H9 (cell line): ENCODE data around the gene ESPL1. TPM values are rescaled to one million over a fixed set of nuclear protein-coding genes. Genes with fewer than 3 reads are reported as not detected.

ENCODE experiments used
- DNase-seq: peaks from one replicate; pipeline ENCODE4 v3.0.0-alpha.2; 2017
- H2AFZ ChIP-seq: one replicate; pipeline ENCODE4 v1.6.1; 2013; ENCODE audit warnings: mild to moderate bottlenecking, low read length, control low read depth, moderate library complexity
- H2AK5ac ChIP-seq: 2 replicates; pipeline ENCODE4 v1.6.1; 2013; ENCODE audit warnings: low read length, control low read depth, mixed read lengths; ENCODE audit not compliant: insufficient read length
- H2BK120ac ChIP-seq: one replicate; pipeline ENCODE4 v1.6.1; 2013; ENCODE audit warnings: low read depth, mild to moderate bottlenecking, low read length, control low read depth, inconsistent platforms; ENCODE audit not compliant: poor library complexity, severe bottlenecking
- H2BK12ac ChIP-seq: 2 replicates; pipeline ENCODE4 v1.6.1; 2013; ENCODE audit warnings: low read length, control low read depth, mixed read lengths, low read depth; ENCODE audit not compliant: insufficient read length
- H2BK15ac ChIP-seq: 2 replicates; pipeline ENCODE4 v1.6.1; 2013; ENCODE audit warnings: low read depth, low read length, control low read depth
- H2BK20ac ChIP-seq: one replicate; pipeline ENCODE4 v1.6.1; 2013; ENCODE audit warnings: low read depth, mild to moderate bottlenecking, low read length, control low read depth, inconsistent platforms; ENCODE audit not compliant: poor library complexity, severe bottlenecking
- H2BK5ac ChIP-seq: 2 replicates; pipeline ENCODE4 v1.6.1; 2013; ENCODE audit warnings: low read length, control low read depth, mixed read lengths; ENCODE audit not compliant: insufficient read length
- H3K14ac ChIP-seq: 2 replicates; pipeline ENCODE4 v1.6.1; 2013; ENCODE audit warnings: low read length, control low read depth; ENCODE audit not compliant: insufficient read depth
- H3K18ac ChIP-seq: 2 replicates; pipeline ENCODE4 v1.6.1; 2013; ENCODE audit warnings: low read depth, mild to moderate bottlenecking, mixed read lengths, low read length, control low read depth; ENCODE audit not compliant: insufficient read length
- H3K23ac ChIP-seq: 2 replicates; pipeline ENCODE4 v1.6.1; 2013; ENCODE audit warnings: low read length, control low read depth, mixed read lengths, low read depth; ENCODE audit not compliant: insufficient read length
- H3K23me2 ChIP-seq: 2 replicates; pipeline ENCODE4 v1.6.1; 2013; ENCODE audit warnings: low read depth, mild to moderate bottlenecking, mixed read lengths, low read length, control low read depth; ENCODE audit not compliant: insufficient read length, poor library complexity, severe bottlenecking
- H3K27ac ChIP-seq: 2 replicates; pipeline ENCODE4 v1.5.1; 2013; ENCODE audit warnings: low read length, control low read depth, mixed read lengths, low read depth; ENCODE audit not compliant: insufficient read length
- H3K27me3 ChIP-seq: 2 replicates; pipeline ENCODE4 v1.6.1; 2013; ENCODE audit warnings: low read length, control low read depth, inconsistent platforms; ENCODE audit not compliant: insufficient read depth
- H3K4ac ChIP-seq: 2 replicates; pipeline ENCODE4 v1.6.1; 2013; ENCODE audit warnings: low read depth, mild to moderate bottlenecking, control low read depth, inconsistent platforms, low read length, moderate library complexity
- H3K4me1 ChIP-seq: 2 replicates; pipeline ENCODE4 v1.6.1; 2013; ENCODE audit warnings: low read length, control low read depth, inconsistent platforms; ENCODE audit not compliant: insufficient read depth
- H3K4me2 ChIP-seq: 2 replicates; pipeline ENCODE4 v1.6.1; 2013; ENCODE audit warnings: low read length, control low read depth, mixed read lengths; ENCODE audit not compliant: insufficient read length, insufficient read depth
- H3K56ac ChIP-seq: 2 replicates; pipeline ENCODE4 v1.6.1; 2013; ENCODE audit warnings: low read depth, mild to moderate bottlenecking, mixed read lengths, low read length, control low read depth; ENCODE audit not compliant: insufficient read length
- H3K79me1 ChIP-seq: 2 replicates; pipeline ENCODE4 v1.6.1; 2013; ENCODE audit warnings: low read depth, mild to moderate bottlenecking, moderate library complexity, low read length, control low read depth, inconsistent platforms; ENCODE audit not compliant: insufficient read depth, poor library complexity, severe bottlenecking
- H3K79me2 ChIP-seq: 2 replicates; pipeline ENCODE4 v1.6.1; 2013; ENCODE audit warnings: low read length, control low read depth, inconsistent platforms; ENCODE audit not compliant: insufficient read depth
- H3K9ac ChIP-seq: 2 replicates; pipeline ENCODE4 v1.6.1; 2013; ENCODE audit warnings: low read length, control low read depth, mixed read lengths; ENCODE audit not compliant: insufficient read length; ENCODE audit errors: extremely low read depth
- H3K9me3 ChIP-seq: one replicate; pipeline ENCODE4 v1.6.1; 2013; ENCODE audit warnings: low read depth, low read length, inconsistent platforms; ENCODE audit not compliant: control insufficient read depth
- H3T11ph ChIP-seq: one replicate; pipeline ENCODE4 v1.6.1; 2013; ENCODE audit warnings: mild to moderate bottlenecking, low read length, control low read depth, inconsistent platforms
- H4K20me1 ChIP-seq: one replicate; pipeline ENCODE4 v1.6.1; 2013; ENCODE audit not compliant: control insufficient read depth, insufficient read length, insufficient read depth
- H4K5ac ChIP-seq: 2 replicates; pipeline ENCODE4 v1.6.1; 2013; ENCODE audit warnings: low read depth, mild to moderate bottlenecking, mixed read lengths, low read length, control low read depth; ENCODE audit not compliant: insufficient read length
- H4K8ac ChIP-seq: replicated peaks from 2 replicates; pipeline ENCODE4 v1.6.1; 2013; ENCODE audit warnings: low read length, control low read depth, mixed read lengths, low read depth; ENCODE audit not compliant: insufficient read length
- H4K91ac ChIP-seq: 2 replicates; pipeline ENCODE4 v1.6.1; 2013; ENCODE audit warnings: low read depth, mild to moderate bottlenecking, moderate library complexity, mixed read lengths, low read length, control low read depth; ENCODE audit not compliant: insufficient read length
- H3K27ac Mint-ChIP-seq, 3 experiments: 2 replicates in 2 of 3; 3 replicates in 1 of 3; pipeline ENCODE4 v1.8.0; 2020 to 2021; ENCODE audit warnings: mixed read lengths in 3 of 3, mild to moderate bottlenecking in 1 of 3, moderate library complexity in 1 of 3
- H3K27me3 Mint-ChIP-seq: 2 replicates; pipeline ENCODE4 v1.8.0; 2021; ENCODE audit warnings: low read depth, mild to moderate bottlenecking, moderate library complexity, mixed read lengths
- H3K36me3 Mint-ChIP-seq, 3 experiments: 2 replicates in 2 of 3; 3 replicates in 1 of 3; pipeline ENCODE4 v1.8.0; 2020 to 2021; ENCODE audit warnings: low read depth in 3 of 3, mixed read lengths in 3 of 3; ENCODE audit not compliant: insufficient read depth in 1 of 3
- H3K4me1 Mint-ChIP-seq, 2 experiments: 2 replicates each; pipeline ENCODE4 v1.8.0; 2020; ENCODE audit warnings: mixed read lengths in 2 of 2
- H3K4me3 Mint-ChIP-seq, 2 experiments: 2 replicates in 1 of 2; 3 replicates in 1 of 2; pipeline ENCODE4 v1.8.0; 2020 to 2021; ENCODE audit warnings: mild to moderate bottlenecking in 2 of 2, mixed read lengths in 2 of 2, moderate library complexity in 1 of 2
- H3K9me3 Mint-ChIP-seq, 2 experiments: 2 replicates in 1 of 2; 3 replicates in 1 of 2; pipeline ENCODE4 v1.8.0; 2020; ENCODE audit warnings: mild to moderate bottlenecking in 2 of 2, mixed read lengths in 2 of 2, moderate library complexity in 1 of 2
- WGBS: extraction: QIAGEN DNeasy Blood & Tissue Kit; methylation state at CpG from one replicate; pipeline ENCODE4 v1.1.7; 2013; ENCODE audit warnings: missing lambda C conversion rate, low lambda C conversion rate, mixed read lengths; ENCODE audit not compliant: insufficient read length; ENCODE audit errors: extremely low coverage; 5-methylcytosine and 5-hydroxymethylcytosine counted together
- total RNA-seq: library from RNA; stranded (reverse); gene quantifications from 2 replicates; pipeline ENCODE4 v1.2.1, GENCODE V29; 2021
- TF ChIP-seq, protein P1 (sequence below): fragments of 200-600 bp; sonication (generic); conservative IDR thresholded peaks from 3 replicates; pipeline ENCODE4 v1.8.0; 2021; ENCODE audit warnings: antibody characterized with exemption, mild to moderate bottlenecking

Gene ESPL1
- total RNA-seq, 1 experiment from 2014 or later = 43.2 TPM

DNA sequence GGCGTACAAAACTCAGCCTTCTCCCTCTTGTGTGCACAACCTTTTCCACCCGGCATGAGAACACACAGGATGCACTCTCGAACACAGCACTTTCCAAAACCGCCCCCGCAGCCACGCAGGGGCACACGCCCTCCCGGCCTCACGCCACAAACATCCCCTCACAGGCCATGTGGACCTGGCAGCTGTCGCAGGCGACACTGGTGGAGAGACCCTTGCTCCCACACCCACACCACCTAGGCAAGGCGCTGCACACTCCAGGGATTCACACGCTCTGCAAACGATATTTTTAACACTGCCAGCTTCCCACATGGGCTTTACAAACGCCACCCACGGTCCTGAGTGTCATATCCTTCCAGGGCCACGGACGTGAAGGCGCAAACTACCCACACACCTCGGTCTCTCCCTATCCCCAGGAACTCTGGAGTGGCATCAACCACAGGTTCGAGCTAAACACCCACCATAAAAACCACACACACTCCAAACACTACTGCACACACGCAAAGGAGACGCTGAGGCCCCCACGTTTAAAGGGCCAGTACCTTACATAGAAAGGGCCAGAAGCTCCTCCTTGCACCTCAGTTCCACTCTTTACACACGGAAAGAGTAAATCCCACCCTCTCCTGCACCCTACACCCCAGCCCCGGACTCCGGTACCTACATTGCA is 48.7 kb upstream of the ESPL1 start:
- H3K4me2 ChIP-seq = peak overlapping the region; percentile 99
- no CpG with 5 or more reads among the region's 27 CpGs for WGBS
- peak overlapping the region; percentile 86 to 94 for H3K4me3 Mint-ChIP-seq
- H4K91ac ChIP-seq = no peak overlapping the region
- no peak overlapping the region for H2AK5ac ChIP-seq
- H3K79me1 ChIP-seq = no peaks in the 10 kb centered on the region
- H2AFZ ChIP-seq = no peak overlapping the region
- H3K79me2 ChIP-seq = peaks cover 4% of the 10 kb centered on the region; the same call in 1 of the 2 replicates
- peaks cover 0 to 17% (median 11%) of the 10 kb centered on the region in 3 experiments; a peak in 6 of 7 replicates for H3K36me3 Mint-ChIP-seq
- no peak overlapping the region for H3K18ac ChIP-seq
- TF ChIP-seq, protein P1, sequence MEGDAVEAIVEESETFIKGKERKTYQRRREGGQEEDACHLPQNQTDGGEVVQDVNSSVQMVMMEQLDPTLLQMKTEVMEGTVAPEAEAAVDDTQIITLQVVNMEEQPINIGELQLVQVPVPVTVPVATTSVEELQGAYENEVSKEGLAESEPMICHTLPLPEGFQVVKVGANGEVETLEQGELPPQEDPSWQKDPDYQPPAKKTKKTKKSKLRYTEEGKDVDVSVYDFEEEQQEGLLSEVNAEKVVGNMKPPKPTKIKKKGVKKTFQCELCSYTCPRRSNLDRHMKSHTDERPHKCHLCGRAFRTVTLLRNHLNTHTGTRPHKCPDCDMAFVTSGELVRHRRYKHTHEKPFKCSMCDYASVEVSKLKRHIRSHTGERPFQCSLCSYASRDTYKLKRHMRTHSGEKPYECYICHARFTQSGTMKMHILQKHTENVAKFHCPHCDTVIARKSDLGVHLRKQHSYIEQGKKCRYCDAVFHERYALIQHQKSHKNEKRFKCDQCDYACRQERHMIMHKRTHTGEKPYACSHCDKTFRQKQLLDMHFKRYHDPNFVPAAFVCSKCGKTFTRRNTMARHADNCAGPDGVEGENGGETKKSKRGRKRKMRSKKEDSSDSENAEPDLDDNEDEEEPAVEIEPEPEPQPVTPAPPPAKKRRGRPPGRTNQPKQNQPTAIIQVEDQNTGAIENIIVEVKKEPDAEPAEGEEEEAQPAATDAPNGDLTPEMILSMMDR = no peak
- H3K27ac Mint-ChIP-seq = peak overlapping the region in 1 of 3 experiments; percentile 11; a peak in 2 of 7 replicates
- no peak overlapping the region for H3K23ac ChIP-seq
- H3K14ac ChIP-seq = no peak overlapping the region
- H3K9me3 ChIP-seq = no peaks in the 10 kb centered on the region
- peaks cover 37% of the 10 kb centered on the region; the same call in 1 of the 2 replicates for H3K4me1 ChIP-seq
- no peak overlapping the region for H2BK15ac ChIP-seq
- H3K9me3 Mint-ChIP-seq = no peaks in the 10 kb centered on the region; a peak in 2 of 5 replicates
- H3K23me2 ChIP-seq = peaks cover 22% of the 10 kb centered on the region
- no peak overlapping the region for H3T11ph ChIP-seq
- no peak overlapping the region for H3K56ac ChIP-seq
- H2BK120ac ChIP-seq = no peak overlapping the region
- H3K27me3 ChIP-seq = peaks cover 3% of the 10 kb centered on the region; the same call in 1 of the 2 replicates
- no peak overlapping the region for H3K4ac ChIP-seq
- H2BK20ac ChIP-seq = no peak overlapping the region
- H3K27ac ChIP-seq = no peak overlapping the region
- peaks cover 17% of the 10 kb centered on the region for H3K27me3 Mint-ChIP-seq
- peaks cover 75 to 77% of the 10 kb centered on the region in 2 experiments for H3K4me1 Mint-ChIP-seq
- no peaks in the 10 kb centered on the region for H4K20me1 ChIP-seq
- peak overlapping the region; percentile 16 for H3K9ac ChIP-seq
- peak; percentile 29 for DNase-seq
- no peak overlapping the region for H4K5ac ChIP-seq
- no peak overlapping the region for H4K8ac ChIP-seq
- no peak overlapping the region for H2BK5ac ChIP-seq
- no peak overlapping the region for H2BK12ac ChIP-seq
